Measurements from ENCODE around the gene ALX4. TPM values are rescaled to one million over a fixed set of nuclear protein-coding genes. Genes with fewer than 3 reads are reported as not detected.

Gene ALX4
- total RNA-seq, 1 donor from 2014 or later, result not detected

GRCh38 chr11:44243086-44243485 is 66.9 kb downstream of the ALX4 start:
- no peak for ATAC-seq

DNA sequence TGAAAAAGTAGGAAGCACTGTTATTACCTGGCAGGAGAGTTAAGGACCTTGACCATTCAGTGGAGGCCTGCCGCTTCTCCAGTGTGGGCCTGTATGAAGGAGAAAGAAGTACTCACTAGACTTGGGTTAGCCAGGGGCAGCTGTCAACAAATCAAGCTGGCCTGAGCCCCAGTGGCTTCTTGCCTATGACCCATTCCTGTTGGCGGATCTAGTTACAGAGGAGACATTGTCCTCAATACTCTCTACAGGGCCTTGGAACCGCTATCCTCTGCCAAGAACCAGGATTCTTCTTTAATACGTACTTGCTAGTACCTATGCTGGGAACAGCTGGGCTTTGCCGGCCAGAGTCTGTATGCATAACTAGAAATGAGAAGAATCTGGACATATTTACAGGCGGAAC is 68.1 kb downstream of the ALX4 start:
- ATAC-seq, result no peak

DNA sequence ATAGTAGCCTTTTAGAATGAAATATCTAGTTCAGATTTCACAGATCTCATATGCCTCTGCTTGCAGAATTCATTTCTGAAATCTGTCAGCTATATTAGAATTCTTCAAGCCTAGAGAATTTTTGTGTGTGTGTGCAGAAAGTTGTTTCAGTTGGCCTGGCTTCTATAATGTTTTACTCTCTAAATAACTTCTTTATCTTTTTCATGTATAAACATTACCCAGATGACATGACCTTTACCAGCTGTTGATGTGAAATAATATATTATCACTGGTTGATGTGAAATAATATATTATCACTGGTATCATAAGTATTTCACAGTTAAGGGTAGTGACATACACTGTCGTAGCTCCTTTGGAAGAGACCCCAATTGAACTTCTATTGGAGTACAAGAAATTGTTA is 72.8 kb downstream of the ALX4 start:
- ATAC-seq, result no peak

GRCh38 chr11:44236296-44236695 is 73.6 kb downstream of the ALX4 start:
- ATAC-seq, result no peak

DNA sequence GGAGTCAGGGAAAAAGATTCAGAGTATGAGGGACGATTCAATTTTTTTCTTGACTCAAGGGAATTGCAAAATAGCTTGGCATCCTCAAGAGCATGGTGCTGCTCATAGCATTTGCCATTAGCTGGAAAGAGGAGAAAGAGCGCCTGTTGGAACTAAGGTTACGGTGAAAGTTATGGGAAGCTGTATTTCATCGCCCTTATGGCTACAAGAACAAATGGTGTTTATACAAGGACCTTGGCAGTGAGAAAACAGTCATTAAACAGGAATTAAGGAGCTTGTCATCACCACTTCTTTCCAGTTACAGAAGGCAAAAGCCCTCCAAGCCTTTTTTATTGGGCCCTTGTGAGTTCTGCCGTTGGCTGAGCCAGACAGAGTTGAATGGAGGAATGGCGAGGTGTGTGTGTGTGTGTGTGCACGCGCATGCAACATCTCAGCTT is 74.2 kb downstream of the ALX4 start:
- ATAC-seq, result no peak

GRCh38 chr11:44229624-44230023 is 80.3 kb downstream of the ALX4 start:
- ATAC-seq, result no peak

DNA sequence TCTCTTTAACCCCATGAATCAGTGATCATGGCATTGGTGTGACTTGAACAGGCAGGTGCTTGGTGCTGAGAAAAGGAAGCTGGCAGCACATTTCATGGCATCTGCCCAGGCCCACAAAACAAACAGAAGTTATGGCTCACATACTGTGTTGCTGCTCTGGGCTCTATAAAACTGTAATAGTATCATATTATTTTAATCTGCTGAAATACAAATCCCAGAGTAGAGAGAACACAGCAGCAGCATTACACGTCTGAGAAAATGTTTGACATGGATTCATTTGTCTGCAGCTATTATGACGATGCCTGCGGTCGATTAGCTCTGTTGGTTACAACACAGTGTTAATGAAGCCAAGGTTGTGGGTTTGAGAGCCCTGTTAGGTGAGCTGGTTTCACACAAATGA is 80.8 kb downstream of the ALX4 start:
- ATAC-seq, result peak; percentile 33

DNA sequence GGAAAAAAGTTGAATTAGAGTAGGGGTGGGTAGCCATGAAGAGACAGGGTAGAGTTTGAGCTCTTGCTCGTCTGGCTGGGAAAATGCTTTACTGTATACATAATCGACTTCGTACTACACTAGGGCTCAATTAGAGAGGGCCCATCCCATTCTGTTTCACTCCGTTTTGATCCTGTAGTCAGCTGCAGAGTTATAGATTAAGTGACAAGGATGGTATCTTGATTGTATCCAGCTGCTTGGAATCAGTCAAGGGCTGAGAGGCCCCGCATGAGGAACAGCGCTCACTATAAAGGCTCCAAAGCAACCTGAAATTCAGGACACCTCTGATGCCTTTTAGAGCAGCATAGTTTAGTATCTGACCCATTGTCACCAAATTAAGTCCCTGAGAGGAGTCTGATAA is 81.6 kb downstream of the ALX4 start:
- no peak for ATAC-seq

- no peak for ATAC-seq
These were observed 83.0 kb downstream of the ALX4 start for GRCh38 chr11:44226945-44227344.

- ATAC-seq, result no peak
These were observed 83.4 kb downstream of the ALX4 start for GRCh38 chr11:44226490-44226889.

DNA sequence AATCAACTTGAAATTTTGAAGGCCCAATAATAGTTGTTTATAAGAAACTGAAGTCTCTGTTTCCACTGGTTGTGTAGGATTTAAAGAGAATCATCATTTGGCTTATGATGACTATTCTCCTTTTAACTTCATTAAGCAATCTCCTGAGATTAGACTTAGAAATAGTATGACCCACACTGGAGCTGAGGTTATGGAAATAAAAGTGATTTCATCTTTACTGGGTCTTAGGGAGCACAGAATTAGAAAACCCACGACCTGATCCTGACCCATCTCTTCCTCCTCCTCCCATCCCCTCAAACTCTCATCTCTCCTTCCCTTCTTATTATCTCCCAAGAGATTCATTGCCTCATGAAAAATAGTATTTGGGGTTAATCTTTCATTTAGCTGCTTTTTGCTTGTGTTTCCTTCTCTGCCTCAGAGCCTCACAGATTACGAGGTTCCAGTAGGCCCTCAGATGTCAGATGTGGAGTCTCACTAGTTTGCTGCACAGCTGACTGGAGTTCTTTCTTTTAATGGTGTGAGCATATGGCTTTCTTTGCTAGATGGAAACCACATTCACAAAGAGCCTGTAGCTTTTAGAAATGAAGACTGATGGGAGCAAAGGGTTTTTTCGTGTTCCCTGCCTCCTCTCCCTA is 85.0 kb downstream of the ALX4 start:
- ATAC-seq, result no peak

DNA sequence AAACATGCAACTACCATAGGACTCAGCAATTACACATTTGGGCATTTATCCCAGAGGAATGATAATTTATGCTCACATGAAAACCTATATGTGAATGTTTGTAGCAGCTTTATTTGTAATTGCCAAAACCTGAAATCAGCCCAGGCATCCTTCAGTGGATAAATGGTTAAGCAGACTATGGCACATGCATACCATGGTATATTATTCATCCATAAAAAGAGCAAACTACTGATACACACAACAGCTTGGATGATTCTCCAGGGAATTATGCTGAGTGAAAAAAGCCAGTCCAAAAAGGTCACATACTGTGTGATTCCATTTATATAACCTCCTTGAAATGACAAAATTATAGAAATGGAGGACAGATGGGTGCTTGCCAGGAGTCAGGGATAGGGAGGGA is 86.7 kb downstream of the ALX4 start:
- no peak for ATAC-seq

- no peak for ATAC-seq
These were observed 87.9 kb downstream of the ALX4 start for GRCh38 chr11:44221992-44222391.

GRCh38 chr11:44221456-44221855 is 88.5 kb downstream of the ALX4 start:
- ATAC-seq, result no peak

DNA sequence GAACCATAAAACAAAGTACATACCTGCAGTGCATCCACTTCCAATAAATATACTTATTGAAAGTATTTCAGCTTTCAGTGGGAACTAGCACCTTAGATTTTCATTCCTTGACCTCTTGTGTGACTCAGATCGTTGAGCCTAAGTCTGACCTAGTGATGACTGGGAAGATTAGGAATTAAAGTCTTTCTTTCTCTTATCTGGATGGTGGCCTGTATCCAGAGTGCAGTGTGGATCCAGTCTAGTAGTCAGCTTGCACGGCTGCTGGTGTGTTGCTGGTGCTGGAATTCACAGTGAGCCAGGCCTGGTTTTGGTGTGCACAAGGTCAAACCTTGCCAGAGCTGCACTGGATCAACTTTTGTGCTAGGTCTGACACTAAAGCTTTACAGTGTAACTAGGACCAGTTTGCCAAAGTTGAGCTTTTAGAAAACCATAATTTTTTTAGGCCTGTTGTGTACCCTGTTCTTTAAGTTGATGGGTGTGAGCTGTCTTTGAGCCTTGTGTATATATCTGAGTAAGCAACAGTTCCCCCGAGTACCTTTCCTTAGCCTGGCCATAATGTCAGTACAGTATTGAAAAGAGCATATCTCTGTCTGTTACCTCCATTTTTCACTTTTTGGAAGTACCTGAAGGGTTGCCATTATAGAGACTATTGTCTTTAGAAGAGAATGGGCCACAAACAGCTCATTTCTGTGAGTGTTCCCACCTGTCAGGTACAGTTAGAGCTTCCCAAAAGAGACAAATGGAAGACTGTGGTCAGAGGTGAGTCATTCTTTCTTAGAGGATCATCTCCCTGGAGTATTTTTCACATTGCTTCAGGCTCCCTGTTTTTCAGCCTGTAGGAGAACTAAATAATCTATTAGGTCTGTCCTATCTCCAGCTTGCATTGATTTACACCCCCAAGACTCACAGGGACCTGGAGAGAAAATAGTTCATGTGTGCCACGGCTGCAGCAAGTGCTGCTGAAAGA is 89.8 kb downstream of the ALX4 start:
- ATAC-seq, result no peak

GRCh38 chr11:44217432-44217831 is 92.5 kb downstream of the ALX4 start:
- no peak for ATAC-seq

GRCh38 chr11:44213148-44213547 is 96.8 kb downstream of the ALX4 start:
- no peak for ATAC-seq

DNA sequence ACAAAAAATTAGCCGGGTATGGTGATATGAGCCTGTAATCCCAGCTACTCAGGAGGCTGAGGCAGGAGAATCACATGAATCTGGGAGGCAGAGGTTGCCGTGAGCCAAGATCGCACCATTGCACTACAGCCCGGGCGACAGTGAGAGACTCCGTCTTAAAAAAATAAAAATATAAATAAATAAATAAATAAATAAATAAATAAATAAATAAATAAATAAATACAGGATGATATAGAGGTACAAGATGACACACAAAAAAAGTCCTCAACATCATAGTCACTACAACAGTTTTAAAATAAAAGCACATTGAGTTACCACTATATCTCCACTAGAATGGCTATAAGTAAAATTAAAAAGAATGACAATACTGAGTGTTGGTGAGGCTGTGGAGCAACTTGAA is 97.8 kb downstream of the ALX4 start:
- no peak for ATAC-seq

Other genes with a start within 250 kb of the ALX4 start
- 5.9 TPM for gene ACCS, start 243.9 kb downstream of the ALX4 start, total RNA-seq
- gene EXT2, start 214.5 kb downstream of the ALX4 start, total RNA-seq, result 28.8 TPM